Motor neuron (in vitro differentiated cells): ENCODE measurements around the gene CELF2. TPM values are rescaled to one million over a fixed set of nuclear protein-coding genes. Genes with fewer than 3 reads are reported as not detected.
A peak's percentile ranks its signal among the peaks of the same experiment; 100 is the strongest.

Experiments used
- ATAC-seq, 8 experiments: fragments of 200-7000 bp; cut with Tn5 transposase; replicated peaks in 6 of 8; 2 replicates each; pipeline ENCODE4 v1.8.0; 2021; ENCODE audit warnings: mild to moderate bottlenecking in 8 of 8, moderate library complexity in 8 of 8
- H3K27ac ChIP-seq, 2 donors: fragments of 250-450 bp; sonication (Bioruptor Pico); 2 replicates each; pipeline ENCODE4 v1.9.0; 2021; ENCODE audit warnings: antibody characterized with exemption in 2 of 2, mild to moderate bottlenecking in 2 of 2, moderate library complexity in 1 of 2
- H3K4me1 ChIP-seq, 2 donors: fragments of 250-450 bp; sonication (Bioruptor Pico); replicated peaks in 1 of 2; 2 replicates each; pipeline ENCODE4 v1.6.1; 2021; ENCODE audit warnings: antibody characterized with exemption in 2 of 2, mild to moderate bottlenecking in 2 of 2, moderate library complexity in 1 of 2
- H3K4me3 ChIP-seq, 5 donors: fragments of 250-450 bp; sonication (Bioruptor Pico); 2 replicates each; pipeline ENCODE4 v1.9.0; 2021; ENCODE audit warnings: antibody characterized with exemption in 5 of 5, mild to moderate bottlenecking in 5 of 5, moderate library complexity in 4 of 5
- WGBS, 10 experiments: fragments of 450-650 bp; shearing (Covaris generic); methylation state at CpG; one replicate each; pipeline ENCODE4 v1.0.0; 2022; 5-methylcytosine and 5-hydroxymethylcytosine counted together
- in situ Hi-C, 9 experiments: fragments of 400-800 bp; cut with MboI; loops; one replicate each; pipeline ENCODE4 v1.15.0; 2021; ENCODE audit warnings: low sequenced_read_pairs in 9 of 9, low pct_unique_long_range_greater_than_20kb in 2 of 9; ENCODE audit not compliant: unreplicated experiment in 9 of 9
- total RNA-seq, 8 experiments: library from RNA; unstranded; fragments of 300-600 nt; gene quantifications; 2 replicates each; pipeline versions ENCODE4 v1.2.3 to v1.2.4, GENCODE V29; 2022

The CELF2 gene
- total RNA-seq, 8 experiments from 2014 or later: 10.4 to 60.9 (median 15.6) TPM

DNA sequence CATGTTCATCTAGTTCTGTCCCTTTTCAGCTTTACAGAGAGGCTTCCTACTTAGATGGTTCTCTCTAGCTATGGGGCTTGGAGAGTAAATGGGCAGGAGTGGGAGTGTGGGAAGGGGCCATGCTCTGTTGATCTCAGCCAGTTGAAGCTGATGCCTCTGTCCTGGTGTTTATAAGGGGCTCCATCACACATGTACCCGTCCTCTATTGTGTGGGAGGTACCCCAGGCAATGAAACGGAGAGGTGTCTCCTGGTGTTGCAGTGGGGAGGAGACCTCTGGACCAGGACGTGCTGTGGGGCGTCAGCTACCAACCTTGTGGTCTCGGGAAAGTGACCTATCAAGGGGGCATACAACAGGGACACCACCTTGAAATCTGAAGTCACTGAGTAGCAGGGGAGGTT, 173.5 kb downstream of the CELF2 start:
- H3K4me3 ChIP-seq: no peak overlapping the region
- WGBS, 10 experiments: 60 to 100% (median 83%) methylated on average over 1 to 4 of the region's 5 CpGs; no CpG with 5 or more reads in 5 of the 10 experiments
- in situ Hi-C loops: no loop called here
- H3K27ac ChIP-seq: no peak overlapping the region
- peaks cover 0 to 5% of the 10 kb centered on the region in 2 donors for H3K4me1 ChIP-seq
- ATAC-seq: no peak

- WGBS, 10 experiments: 5 to 100% (median 65%) methylated on average over 2 to 3 of the region's 5 CpGs; no CpG with 5 or more reads in 5 of the 10 experiments
- H3K4me3 ChIP-seq: no peak overlapping the region
- in situ Hi-C loops: no loop called here
- H3K4me1 ChIP-seq: peaks cover 0 to 5% of the 10 kb centered on the region in 2 donors
- peak in 3 of 8 experiments; percentile 34 to 62 (median 50) for ATAC-seq
- no peak overlapping the region for H3K27ac ChIP-seq
Observed at GRCh38 chr10:11191678-11192077, 174.0 kb downstream of the CELF2 start.

- no peak overlapping the region for H3K4me3 ChIP-seq
- no peak overlapping the region for H3K27ac ChIP-seq
- in situ Hi-C loops: no loop called here
- no peak for ATAC-seq
- peaks cover 0 to 5% of the 10 kb centered on the region in 2 donors for H3K4me1 ChIP-seq
- WGBS, 10 experiments: 20 to 100% (median 81%) methylated on average over 1 to 9 of the region's 11 CpGs; no CpG with 5 or more reads in 4 of the 10 experiments
Observed at GRCh38 chr10:11192304-11193000, 174.8 kb downstream of the CELF2 start.

GRCh38 chr10:11193001-11193551, 175.4 kb downstream of the CELF2 start:
- peaks cover under 1 to 5% of the 10 kb centered on the region in 2 donors for H3K4me1 ChIP-seq
- no peak for ATAC-seq
- H3K27ac ChIP-seq: no peak overlapping the region
- WGBS, 10 experiments: 40 to 98% (median 88%) methylated on average over 1 to 7 of the region's 7 CpGs; no CpG with 5 or more reads in 2 of the 10 experiments
- in situ Hi-C loops: no loop called here
- H3K4me3 ChIP-seq: no peak overlapping the region

DNA sequence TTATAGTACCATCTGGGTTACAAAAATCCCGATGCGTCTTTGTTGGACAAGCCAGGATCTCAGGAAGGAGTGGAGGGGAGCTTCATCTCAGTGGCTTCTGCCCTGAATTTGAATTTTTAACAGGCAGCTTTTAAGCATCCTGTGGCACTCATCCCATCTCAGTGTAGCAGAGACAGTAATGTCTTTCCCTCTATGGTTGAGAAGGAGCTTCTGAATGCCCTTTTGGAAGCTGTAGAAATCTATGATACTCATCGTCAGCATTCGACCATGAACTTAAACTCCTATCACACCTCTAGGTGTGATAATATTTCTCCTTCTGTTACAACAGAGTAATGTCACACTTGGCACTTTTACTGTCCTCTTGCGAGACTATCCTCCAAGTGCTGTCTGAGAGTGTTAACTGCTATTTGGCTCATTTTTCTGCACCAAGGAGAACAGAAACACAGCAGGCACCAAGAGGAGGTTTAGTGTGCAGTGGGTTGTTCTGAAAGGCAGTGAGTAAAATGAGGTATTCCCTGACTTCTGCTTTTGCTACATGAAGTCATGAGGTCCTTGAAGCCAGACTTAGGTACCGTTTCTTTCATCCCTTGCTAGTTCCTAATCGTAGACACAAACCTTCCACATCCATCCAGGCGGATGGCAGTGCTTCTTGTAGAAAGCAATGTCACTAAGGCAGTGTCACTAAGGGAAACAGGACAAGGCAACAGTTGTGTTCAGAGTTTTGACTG, 177.4 kb downstream of the CELF2 start:
- no peak for ATAC-seq
- Histone ChIP-seq H3K27ac (no peak overlapping the region), H3K4me3 (no peak overlapping the region), H3K4me1 (peaks cover 0 to 8% of the 10 kb centered on the region in 2 donors)
- 58 to 97% (median 92%) methylated on average over 2 to 7 of the region's 8 CpGs; no CpG with 5 or more reads in 2 of the 10 experiments for WGBS, 10 experiments
- in situ Hi-C loops: no loop called here

- no peak overlapping the region for H3K27ac ChIP-seq
- ATAC-seq: no peak
- peaks cover 0 to 8% of the 10 kb centered on the region in 2 donors for H3K4me1 ChIP-seq
- 70 to 100% (median 98%) methylated on average over 2 to 7 of the region's 7 CpGs; no CpG with 5 or more reads in 3 of the 10 experiments for WGBS, 10 experiments
- H3K4me3 ChIP-seq: no peak overlapping the region
- in situ Hi-C loops: no loop called here
Observed at GRCh38 chr10:11195623-11196022, 178.0 kb downstream of the CELF2 start.

- no peak overlapping the region for H3K4me3 ChIP-seq
- in situ Hi-C loops: no loop called here
- ATAC-seq: peak in 7 of 8 experiments; percentile 25 to 59 (median 37)
- no peak overlapping the region for H3K27ac ChIP-seq
- H3K4me1 ChIP-seq: peaks cover 0 to 8% of the 10 kb centered on the region in 2 donors
- 0 to 83% (median 70%) methylated on average over 1 to 7 of the region's 7 CpGs; no CpG with 5 or more reads in 1 of the 10 experiments for WGBS, 10 experiments
Observed at GRCh38 chr10:11197266-11197712, 179.6 kb downstream of the CELF2 start.

- in situ Hi-C loops: no loop called here
- no peak overlapping the region for H3K4me3 ChIP-seq
- peak in 5 of 8 experiments; percentile 48 to 83 (median 75) for ATAC-seq
- WGBS, 10 experiments: 6 to 100% (median 84%) methylated on average over 1 to 3 of the region's 3 CpGs; no CpG with 5 or more reads in 1 of the 10 experiments
- peaks cover 0 to 8% of the 10 kb centered on the region in 2 donors for H3K4me1 ChIP-seq
- H3K27ac ChIP-seq: peak overlapping the region in 1 of 2 donors; percentile 16
Observed at GRCh38 chr10:11197878-11198277, 180.2 kb downstream of the CELF2 start.

DNA sequence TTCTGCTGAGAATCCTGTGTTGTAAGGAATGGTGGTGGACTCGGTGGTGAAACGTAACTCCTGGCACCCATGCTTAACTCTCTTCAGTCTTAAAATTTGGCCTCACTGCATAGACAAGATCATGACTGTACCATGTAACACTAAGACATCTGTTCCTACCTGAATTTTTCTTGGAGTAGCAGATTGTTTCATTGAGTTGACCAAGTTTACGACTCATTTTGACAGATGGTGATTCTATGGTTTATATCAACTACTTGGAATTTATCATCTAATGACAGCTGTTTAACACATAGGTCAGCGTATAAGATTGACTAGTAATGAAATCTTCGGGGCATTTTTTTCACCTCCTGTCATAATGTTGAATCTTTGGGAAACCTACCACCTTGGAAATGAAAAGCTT, 184.2 kb downstream of the CELF2 start:
- 0 to 100% (median 77%) methylated on average over 1 to 4 of the region's 5 CpGs; no CpG with 5 or more reads in 1 of the 10 experiments for WGBS, 10 experiments
- H3K27ac ChIP-seq: no peak overlapping the region
- H3K4me3 ChIP-seq: no peak overlapping the region
- in situ Hi-C loops: no loop called here
- no peak for ATAC-seq
- peaks cover 24 to 28% of the 10 kb centered on the region in 2 donors for H3K4me1 ChIP-seq

DNA sequence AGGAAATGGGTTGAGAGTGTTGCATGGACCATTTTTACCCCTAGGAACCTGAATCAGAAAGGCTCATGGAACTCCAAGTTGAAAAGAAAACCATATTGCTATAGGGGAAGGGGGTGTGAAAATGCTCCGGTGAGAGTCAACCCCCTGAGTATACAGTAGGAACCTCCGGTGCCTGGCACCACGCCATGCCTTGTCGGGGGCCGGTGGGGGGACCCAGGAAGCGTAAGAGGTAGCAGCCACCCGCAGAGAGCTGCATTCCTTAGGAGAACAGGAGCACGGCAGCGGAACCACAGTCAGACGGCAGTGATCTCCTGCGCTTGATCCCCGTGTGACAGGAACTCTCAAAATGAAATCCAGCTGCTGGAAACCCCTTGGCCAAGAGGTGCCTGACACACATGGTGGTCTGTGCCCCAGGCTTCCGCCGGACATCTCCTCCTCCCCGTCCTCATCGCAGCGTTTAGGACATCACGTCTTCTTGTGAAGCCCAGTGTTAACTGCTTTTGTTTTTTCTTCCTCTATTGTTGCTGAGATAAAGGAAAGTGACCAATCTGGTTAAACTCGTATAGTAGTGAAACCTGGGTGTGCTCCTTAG, 186.8 kb downstream of the CELF2 start:
- Histone ChIP-seq H3K4me1 (peaks cover 28 to 32% of the 10 kb centered on the region in 2 donors), H3K4me3 (no peak overlapping the region), H3K27ac (no peak overlapping the region)
- ATAC-seq: no peak
- in situ Hi-C loops: no loop called here
- 43 to 93% (median 87%) methylated on average over 1 to 14 of the region's 19 CpGs; no CpG with 5 or more reads in 3 of the 10 experiments for WGBS, 10 experiments

- peak; percentile 25 to 99 (median 98) for ATAC-seq
- Histone ChIP-seq H3K27ac (peak overlapping the region in 1 of 2 donors; percentile 45), H3K4me3 (peak overlapping the region in 1 of 5 donors; percentile 6), H3K4me1 (peaks cover 33 to 35% of the 10 kb centered on the region in 2 donors)
- in situ Hi-C loops: no loop called here
- 49 to 94% (median 79%) methylated on average over 5 to 12 of the region's 13 CpGs; no CpG with 5 or more reads in 2 of the 10 experiments for WGBS, 10 experiments
Observed at GRCh38 chr10:11205030-11205772, 187.5 kb downstream of the CELF2 start.
